ENCODE results near the gene RAET1G. TPM values are rescaled to one million over a fixed set of nuclear protein-coding genes. Genes with fewer than 3 reads are reported as not detected.

Gene RAET1G
- total and polyA plus RNA-seq, 12 donors: 0.21 to 0.37 (median 0.34) TPM; not detected in 8

- WGBS, 2 donors: 81 to 90% methylated on average over 10 of the region's 10 CpGs
- no peak for DNase-seq
- intact Hi-C loops (cut with DNase I): no loop called here
Observed at GRCh38 chr6:149881066-149881766, 41.7 kb downstream of the RAET1G start.

GRCh38 chr6:149877659-149878058 is 45.3 kb downstream of the RAET1G start:
- WGBS, 2 donors: 96 to 100% methylated on average over 1 of the region's 1 CpG
- no peak for TF ChIP-seq CTCF (IDR thresholded peaks at IDR 0.05)
- Histone ChIP-seq H3K27me3 (no peaks in the 10 kb centered on the region), H3K36me3 (no peaks in the 10 kb centered on the region), H3K4me3 (no peak overlapping the region), H3K4me1 (no peaks in the 10 kb centered on the region), H3K9me3 (peaks cover 0 to 7% (median 0%) of the 10 kb centered on the region in 11 donors), H3K27ac (no peak overlapping the region)
- DNase-seq (no peak), ATAC-seq (no peak)
- intact Hi-C loops (cut with DNase I): no loop called here

More at GRCh38 chr6:149881066-149881766, 41.7 kb downstream of the RAET1G start:
- no peak overlapping the region for H3K4me3 ChIP-seq
- no peaks in the 10 kb centered on the region for H3K9me3 ChIP-seq
- H3K27ac ChIP-seq: no peak overlapping the region
- no peaks in the 10 kb centered on the region for H3K36me3 ChIP-seq
- TF ChIP-seq CTCF (IDR thresholded peaks at IDR 0.05): no peak
- H3K27me3 ChIP-seq: no peaks in the 10 kb centered on the region
- no peak for ATAC-seq
- peaks cover 0 to 5% (median 0%) of the 10 kb centered on the region in 9 donors for H3K4me1 ChIP-seq

- Histone ChIP-seq H3K27ac (no peak overlapping the region), H3K9me3 (peaks cover 0 to 17% (median 0%) of the 10 kb centered on the region in 11 donors), H3K36me3 (no peaks in the 10 kb centered on the region), H3K27me3 (no peaks in the 10 kb centered on the region), H3K4me3 (no peak overlapping the region), H3K4me1 (no peaks in the 10 kb centered on the region)
- DNase-seq: no peak
- no peak for ATAC-seq
- TF ChIP-seq CTCF (IDR thresholded peaks at IDR 0.05): no peak
- intact Hi-C loops (cut with DNase I): no loop called here
- WGBS, 2 donors: 83 to 84% methylated on average over 3 of the region's 3 CpGs
Observed at GRCh38 chr6:149876241-149876933, 46.5 kb downstream of the RAET1G start.

- H3K4me3 ChIP-seq: no peak overlapping the region
- H3K27ac ChIP-seq: no peak overlapping the region
- no peak for TF ChIP-seq CTCF (IDR thresholded peaks at IDR 0.05)
- no peaks in the 10 kb centered on the region for H3K4me1 ChIP-seq
- H3K27me3 ChIP-seq: no peaks in the 10 kb centered on the region
- no peaks in the 10 kb centered on the region for H3K36me3 ChIP-seq
- peaks cover 0 to 17% (median 0%) of the 10 kb centered on the region in 11 donors for H3K9me3 ChIP-seq
- ATAC-seq (no peak), DNase-seq (no peak)
- 90 to 92% methylated on average over 1 of the region's 1 CpG for WGBS, 2 donors
- intact Hi-C loops (cut with DNase I): no loop called here
Observed at GRCh38 chr6:149872233-149872632, 50.7 kb downstream of the RAET1G start.

Data from heart right ventricle (tissue), 16 donors.